HG03095 (cell line): ENCODE data around the gene INO80B.
"Not testable (repeated sequence)": the region's sequence is repeated elsewhere in the genome, so short reads cannot be mapped to it uniquely, and the experiment has no call there.

Experiments
- ATAC-seq: cut with Tn5 transposase; IDR thresholded peaks from one replicate; pipeline ENCODE4 v1.9.1; 2021; ENCODE audit warnings: moderate library complexity; ENCODE audit not compliant: unreplicated experiment

The INO80B gene

DNA sequence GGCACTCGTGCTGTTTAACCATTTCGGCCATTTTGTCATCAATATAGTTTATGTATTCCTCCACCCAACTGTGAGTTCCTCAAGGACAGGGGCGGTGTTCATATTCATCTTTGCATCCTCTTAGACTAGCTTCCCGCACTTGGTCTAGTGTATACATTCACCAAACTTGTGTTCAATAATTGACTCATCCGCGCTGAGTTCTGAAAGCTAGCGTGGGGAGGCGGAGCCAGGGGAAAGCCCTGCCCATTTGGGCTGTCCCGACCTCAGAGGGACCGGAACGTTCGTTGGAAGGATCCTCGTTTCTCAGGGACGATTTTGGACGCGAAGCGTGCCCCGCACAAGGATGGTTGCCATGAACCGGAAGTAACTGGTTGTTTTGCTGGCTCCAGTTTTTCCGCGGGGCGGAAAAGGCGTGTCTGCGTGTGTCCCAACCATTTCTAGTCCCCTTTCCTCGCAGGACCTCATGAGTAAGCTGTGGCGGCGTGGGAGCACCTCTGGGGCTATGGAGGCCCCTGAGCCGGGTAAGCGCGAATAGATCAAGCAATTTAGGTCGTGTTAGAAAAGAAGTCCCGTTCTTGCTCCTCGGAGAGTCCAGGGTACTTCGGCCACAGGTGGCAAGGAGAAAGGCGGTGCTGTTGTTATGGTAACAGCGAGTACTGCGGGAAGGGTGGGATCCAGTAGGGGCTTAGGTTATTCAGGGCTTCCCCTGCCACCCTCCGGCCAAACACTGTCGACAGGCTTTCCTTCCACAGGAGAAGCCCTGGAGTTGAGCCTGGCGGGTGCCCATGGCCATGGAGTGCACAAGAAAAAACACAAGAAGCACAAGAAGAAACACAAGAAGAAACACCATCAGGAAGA is at the start of gene INO80B:
TSS of gene INO80B (plus strand) at position 434 of the 858 bp plus-strand sequence. CDS start at position 464, 30 bp downstream.
- peak; percentile 36 for ATAC-seq

- no peak for ATAC-seq
These were observed 48.9 kb upstream of the INO80B start for GRCh38 chr2:74406035-74406434.

- ATAC-seq: no peak
These were observed 47.2 kb upstream of the INO80B start for GRCh38 chr2:74407682-74408081.

- ATAC-seq: no peak
These were observed 41.7 kb upstream of the INO80B start for GRCh38 chr2:74413001-74413698.

DNA sequence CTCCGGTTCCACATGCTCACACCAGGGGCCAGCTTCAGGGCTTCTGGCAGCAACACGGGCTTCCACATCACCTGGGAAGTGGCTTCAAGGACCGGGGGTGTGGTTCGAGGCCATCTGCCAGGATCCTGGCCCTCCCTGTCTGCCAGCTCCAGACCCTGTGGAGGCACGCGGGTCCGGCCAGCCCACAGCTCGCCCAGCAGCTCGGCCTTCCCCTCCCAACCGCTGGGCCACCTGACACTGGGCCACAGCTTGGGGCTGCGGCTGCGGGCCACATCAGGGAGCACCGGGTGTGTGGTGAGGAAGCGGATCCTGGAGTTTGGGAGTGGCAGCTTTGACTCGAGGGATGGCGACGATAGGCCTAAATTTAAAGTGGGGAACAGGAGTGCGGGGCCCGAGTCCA is 40.4 kb upstream of the INO80B start:
- no peak for ATAC-seq

- ATAC-seq: no peak
These were observed 39.8 kb upstream of the INO80B start for GRCh38 chr2:74414881-74415761.

GRCh38 chr2:74415762-74416395 is 39.0 kb upstream of the INO80B start:
- no peak for ATAC-seq

DNA sequence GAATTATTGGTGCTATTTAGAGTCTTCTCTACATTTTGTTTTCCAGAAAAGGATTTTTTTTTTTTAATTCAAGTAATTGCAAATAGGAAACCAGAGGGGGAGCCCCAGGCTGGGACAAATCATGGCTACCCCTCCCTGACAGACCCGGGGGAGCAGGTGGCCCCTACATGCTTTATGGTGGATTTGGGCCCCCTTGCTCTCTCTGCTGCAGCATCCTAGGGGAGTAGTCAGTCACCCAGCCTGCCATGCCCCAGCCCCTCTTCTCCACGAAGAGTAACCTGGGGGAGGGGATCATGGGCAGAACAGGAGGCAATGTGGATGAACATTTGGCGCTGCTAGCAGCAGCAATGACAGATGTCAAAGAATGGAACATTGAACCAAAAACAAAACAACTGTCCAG is 38.1 kb upstream of the INO80B start:
- ATAC-seq: no peak

GRCh38 chr2:74417197-74417596 is 37.7 kb upstream of the INO80B start:
- ATAC-seq: no peak

DNA sequence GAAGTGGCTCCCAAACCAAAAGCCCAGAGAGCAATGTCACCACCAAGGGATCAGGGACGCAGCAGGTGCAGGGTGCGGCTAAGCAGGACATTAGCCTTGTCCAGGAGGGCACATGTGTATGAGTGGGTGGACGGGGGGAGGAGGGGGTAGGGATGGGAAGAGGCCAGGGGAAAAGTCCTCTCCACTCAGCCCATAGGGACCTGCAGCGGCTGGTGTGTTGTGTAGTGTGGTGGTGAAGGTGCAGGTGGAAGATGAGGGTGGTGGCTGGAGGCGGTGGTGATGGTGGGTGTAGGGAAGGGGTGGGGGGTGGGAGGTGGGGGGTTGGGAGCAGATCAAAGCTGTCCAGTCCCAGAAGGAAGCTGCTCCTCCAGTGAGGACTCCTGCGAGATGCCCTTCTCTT is 37.1 kb upstream of the INO80B start:
- ATAC-seq: no peak

DNA sequence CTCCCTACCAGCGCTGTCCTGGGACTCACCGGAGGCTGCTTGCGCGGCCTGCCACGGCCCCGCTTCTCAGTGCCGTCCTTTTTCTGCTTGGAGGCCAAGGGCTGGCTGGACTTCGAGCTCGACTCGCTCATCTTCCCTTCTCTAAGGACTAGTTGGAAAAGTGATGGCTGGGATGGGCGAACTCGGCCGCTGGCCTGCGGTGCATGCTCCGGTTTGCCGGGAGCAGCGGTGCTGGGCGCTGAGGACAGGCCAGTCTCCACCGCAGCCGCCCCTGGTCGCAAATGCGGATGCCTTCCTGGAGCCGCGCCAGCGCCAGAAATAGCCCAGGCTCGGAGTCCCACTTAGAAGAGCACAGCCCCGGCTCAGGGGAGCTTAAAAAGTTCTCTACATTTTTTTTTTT is 36.6 kb upstream of the INO80B start:
- ATAC-seq: no peak

DNA sequence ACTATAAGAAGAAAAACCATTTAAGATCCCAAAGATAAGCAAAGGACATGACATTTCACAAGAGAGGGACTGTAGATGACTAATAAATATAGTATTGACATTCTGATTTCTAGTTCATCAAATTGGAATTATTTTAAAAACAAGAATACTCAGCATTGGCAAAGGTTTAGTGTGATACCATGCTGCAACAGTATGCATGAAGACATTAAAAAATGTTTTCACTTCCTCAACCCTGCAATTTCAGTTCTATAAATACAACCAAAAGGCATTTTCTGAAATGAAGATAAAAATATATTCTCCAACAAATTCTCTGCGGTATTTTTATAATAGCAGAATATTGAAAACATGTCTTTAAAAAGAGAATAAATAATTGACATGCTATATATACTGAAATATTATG is 35.5 kb upstream of the INO80B start:
- no peak for ATAC-seq

DNA sequence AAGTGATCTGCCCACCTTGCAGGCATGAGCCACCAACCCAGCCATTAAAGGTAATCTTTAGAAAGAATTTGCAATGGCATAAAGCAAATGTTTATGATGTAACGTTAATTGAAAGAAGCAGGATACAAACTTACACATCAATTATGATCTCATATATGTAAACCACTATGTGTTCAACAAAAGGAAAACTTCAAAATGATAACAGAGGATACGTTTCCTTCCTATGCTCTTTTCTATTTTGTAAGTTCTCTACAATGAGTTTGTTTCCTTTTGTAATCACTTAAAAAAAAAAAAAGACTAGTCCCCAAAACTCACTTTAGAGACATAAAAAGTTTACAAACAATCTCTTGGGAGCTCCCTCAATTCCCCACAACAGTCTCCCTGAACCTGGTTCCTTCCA is 34.9 kb upstream of the INO80B start:
- no peak for ATAC-seq

DNA sequence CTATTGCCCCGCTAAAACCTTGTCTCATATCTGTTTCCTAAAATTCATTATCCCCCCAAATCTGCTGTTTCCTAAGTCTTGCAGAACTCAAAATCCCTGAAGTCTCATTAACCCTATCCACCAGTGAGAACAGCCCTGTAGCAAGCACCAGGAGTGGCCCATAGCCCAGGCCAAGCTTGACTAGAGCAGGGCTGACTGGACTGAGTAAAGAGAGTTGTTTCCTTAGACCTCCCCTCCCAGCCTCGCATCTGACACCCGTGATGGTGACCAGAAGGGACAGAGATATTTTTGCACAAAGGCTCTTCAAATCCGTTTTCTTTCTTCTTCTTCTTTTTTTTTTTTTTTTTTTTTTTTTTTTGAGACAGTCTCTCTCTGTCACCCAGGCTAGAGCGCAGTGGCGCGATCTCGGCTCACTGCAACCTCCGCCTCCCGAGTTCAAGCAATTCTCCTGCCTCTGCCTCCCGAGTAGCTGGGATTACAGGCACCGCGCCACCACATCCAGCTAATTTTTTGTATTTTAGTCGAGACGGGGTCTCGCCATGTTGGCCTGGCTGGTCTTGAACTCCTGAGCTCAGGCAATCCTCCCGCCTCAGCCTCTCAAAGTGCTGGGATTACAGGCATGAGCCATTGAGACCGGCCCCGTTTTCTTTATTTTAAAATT is 34.3 kb upstream of the INO80B start:
- ATAC-seq: not testable (repeated sequence)

DNA sequence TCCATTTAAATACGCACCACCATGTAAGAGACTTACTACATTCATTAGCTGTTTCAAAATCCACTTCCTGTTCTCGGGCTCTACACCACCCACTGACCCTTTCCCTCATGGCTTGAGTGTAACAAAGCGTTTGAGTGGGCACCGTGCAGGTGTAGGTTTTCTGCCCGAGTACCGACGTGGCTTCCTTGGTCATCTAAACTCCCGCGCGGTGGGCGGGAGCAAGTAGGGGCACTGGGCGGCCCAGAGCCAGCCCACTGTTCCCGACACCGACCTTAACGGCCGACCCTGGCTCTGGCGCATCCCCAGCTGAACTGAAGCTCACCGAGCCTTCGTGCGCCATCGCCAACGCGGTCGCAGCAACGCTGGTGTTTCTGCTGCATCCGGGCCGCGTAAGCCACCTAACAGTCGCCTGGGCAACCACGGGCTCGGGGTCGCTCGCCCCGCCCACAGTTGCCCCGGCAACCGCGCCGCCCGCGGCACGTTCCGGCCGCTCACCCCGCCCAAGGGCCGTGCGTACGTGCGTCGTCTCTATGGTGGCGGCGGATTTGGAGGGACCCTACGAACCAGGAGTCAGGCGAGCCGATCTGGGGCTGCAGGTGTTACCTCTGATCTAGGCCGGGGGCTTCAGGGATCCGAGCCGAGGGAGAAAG is 33.5 kb upstream of the INO80B start, which contains the start of the genes C2orf81 and WDR54:
TSS of gene C2orf81 (minus strand) at position 399 of the 650 bp plus-strand sequence. CDS start at position 340, 59 bp downstream.
TSS of gene WDR54 (plus strand) at position 510 of the 650 bp plus-strand sequence. CDS start 424 bp downstream, outside the sequence.
- ATAC-seq: peak; percentile 92

DNA sequence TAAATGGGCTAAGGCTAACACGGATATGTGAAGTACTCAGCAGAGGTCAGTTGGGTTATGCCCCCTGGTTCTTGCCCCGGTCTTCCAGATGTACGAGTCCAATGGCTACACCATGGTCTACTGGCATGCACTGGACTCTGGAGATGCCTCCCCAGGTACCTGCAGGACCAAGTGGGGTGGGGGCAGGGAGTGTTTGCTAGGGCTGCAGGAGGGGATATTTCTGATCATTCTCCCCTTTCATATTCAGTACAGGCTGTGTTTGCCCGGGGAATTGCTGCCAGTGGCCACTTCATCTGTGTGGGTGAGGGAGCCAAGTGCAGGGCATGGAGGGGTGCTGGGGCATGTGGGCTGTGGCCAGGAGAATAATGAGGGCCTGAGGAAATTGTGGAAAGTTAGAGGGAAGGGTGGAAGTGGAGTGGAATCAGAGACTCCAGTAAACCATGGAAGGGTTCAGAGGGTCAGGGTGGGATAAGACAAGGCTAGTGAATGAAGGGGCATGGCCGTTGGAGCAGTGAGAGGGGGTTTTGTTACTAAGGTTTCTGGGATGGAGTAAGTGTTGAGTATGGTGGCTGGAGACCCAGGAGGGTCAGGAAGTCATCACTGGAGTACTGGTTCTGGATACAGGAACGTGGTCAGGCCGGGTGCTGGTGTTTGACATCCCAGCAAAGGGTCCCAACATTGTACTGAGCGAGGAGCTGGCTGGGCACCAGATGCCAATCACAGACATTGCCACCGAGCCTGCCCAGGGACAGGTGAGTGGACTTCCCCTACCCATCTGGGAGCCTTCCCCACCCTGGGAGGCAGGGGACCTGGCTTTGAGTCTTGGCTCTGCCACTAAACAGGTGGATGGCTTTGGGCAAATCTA is 31.4 kb upstream of the INO80B start:
- no peak for ATAC-seq

DNA sequence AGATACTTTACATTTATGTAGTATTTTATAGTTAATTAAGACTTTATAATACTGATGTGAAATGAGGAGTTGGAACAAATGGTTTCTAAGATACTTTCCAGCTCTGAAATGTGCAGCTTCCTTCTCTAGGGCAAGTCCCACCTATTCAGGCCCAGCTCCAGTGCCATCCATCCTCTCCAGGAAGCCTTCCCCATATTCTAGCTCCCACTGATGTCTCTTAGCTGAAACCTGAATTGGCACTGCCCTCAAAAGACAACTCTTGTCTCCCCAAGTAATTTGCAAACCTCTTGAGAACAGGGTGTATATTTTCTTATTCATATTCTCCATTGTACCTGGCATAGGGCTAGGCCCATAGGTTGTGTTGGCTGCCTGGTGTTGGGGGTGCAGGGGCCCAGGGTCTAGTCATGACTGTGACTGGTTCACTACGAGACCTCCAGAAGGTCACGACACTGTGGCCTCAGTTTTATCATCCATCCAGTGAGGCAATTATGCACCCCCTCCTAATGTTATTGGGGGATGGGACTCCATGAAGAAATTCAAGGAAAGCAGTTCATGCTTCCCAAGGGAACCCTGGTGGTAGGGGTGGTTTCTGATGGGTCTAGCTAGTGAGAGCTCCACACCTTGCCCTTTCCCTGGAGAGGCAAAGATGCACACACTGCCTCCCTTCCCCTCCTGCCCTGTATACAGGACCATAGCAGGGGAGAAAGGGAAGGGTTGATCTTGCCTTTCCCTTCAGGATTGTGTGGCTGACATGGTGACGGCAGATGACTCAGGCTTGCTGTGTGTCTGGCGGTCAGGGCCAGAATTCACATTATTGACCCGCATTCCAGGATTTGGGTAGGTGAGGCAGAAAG is 30.5 kb upstream of the INO80B start:
- ATAC-seq: no peak

GRCh38 chr2:74424995-74425406 is 29.9 kb upstream of the INO80B start:
- no peak for ATAC-seq
